GM18508 (cell line): Measurements from ENCODE around the gene IFITM10.
"Not testable (repeated sequence)": the region's sequence is repeated elsewhere in the genome, so short reads cannot be mapped to it uniquely, and the experiment has no call there.

Experiments
- ATAC-seq: cut with Tn5 transposase; IDR thresholded peaks from one replicate; pipeline ENCODE4 v1.9.1; 2021; ENCODE audit warnings: moderate number of reproducible peaks; ENCODE audit not compliant: insufficient read depth, unreplicated experiment

The IFITM10 gene

DNA sequence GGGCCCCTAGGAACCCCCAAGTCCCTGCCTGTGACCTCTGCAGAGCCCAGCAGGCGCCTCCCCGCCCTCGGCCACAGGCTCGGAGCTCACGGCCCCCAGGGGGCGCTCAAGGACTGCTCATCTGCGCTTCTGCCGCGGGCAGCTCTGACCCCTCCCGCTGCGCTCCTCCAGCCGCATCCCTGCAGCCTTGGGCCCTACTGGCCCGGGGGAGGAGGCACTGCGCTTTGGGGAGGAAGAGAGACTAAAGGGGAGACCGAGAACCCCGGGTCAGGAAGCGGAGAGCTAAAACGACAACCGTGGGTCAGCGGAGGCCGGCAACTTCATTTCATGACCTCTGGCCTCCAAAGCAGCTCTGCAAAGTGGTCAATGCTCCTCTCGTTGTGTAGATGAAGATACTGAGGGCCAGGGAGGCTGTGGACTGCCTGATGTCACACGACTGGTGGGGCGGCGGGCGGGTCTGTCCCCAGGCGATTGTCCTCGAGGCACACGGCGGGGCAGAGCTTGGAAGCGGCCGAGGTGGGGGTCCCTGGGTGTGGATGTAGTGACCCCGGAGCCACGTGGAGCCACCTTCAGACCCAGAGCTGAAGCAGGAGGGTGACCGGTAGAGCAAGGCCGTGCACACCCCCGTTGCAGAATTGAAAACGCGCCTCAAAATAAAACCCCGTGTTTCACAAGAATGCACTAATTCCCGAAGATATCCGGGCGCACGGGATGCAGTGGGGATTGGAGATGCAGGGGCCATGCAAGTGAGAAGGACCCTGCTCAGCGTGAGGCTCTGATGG, 56.1 kb downstream of the IFITM10 start:
- no peak for ATAC-seq

DNA sequence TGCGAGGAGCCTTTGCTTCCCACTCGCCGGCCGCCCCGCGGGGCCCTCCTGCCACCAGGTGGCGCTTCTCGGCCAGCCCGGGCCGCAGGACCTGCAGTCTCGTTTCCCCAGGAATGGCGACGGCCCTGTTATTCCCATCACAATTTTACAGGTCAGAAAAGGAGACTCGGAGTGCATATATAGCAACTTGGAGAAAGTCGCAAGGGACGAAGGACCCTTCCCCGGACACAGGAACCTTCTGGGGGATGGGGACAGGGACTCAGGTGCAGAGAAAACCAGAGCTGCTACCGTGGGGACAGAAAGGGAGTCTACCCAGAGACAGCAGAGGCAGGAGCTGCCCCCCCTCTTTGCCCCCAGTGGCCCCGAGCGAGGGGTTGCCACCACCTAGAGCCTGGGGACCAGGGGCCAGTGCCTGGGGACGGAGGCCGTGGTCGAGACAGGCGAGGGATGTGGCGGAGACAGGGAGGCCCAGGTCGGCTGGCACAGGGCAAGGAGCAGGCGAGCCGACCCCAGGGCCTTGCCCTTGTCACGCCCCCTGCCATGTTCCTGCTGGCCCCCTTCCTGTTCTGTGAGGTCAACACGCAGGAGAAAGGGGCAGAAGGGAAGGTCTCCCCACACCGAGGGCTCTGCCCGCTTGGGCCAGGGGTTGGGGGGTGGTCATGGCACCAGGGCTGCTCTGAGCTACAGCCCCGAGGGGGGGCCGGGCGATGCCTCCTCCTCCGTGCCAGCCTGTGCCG, 56.9 kb downstream of the IFITM10 start:
- no peak for ATAC-seq

DNA sequence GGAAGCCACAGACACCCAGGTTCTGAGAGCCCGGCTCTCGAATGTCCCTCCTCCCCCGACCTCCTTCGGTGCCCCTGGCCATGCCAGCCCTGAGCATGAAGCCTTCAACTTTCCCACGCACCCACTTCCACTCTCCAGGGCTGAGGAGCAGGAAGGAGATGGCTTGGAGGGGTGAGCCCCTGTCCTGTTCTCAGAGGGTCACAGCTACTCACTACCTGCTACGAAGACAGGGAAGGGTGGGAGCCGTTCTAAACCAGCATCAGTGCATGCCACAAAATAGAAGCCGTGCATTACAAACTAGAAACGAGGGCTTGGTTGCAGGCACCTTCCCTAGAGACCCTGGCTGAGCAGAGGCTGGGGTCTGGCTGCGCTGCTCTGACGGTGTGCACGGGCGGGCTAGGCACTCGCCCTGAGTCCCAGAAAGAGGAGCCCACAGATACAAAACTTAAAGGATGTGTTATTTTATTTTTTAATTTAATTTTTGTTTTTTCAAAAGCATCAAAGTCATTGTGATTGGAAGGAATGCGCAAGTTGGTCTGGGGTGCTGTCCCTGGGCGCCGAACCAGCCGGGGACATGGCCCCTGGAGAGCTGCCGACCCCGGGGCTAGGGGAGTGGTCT, 57.6 kb downstream of the IFITM10 start:
- no peak for ATAC-seq

DNA sequence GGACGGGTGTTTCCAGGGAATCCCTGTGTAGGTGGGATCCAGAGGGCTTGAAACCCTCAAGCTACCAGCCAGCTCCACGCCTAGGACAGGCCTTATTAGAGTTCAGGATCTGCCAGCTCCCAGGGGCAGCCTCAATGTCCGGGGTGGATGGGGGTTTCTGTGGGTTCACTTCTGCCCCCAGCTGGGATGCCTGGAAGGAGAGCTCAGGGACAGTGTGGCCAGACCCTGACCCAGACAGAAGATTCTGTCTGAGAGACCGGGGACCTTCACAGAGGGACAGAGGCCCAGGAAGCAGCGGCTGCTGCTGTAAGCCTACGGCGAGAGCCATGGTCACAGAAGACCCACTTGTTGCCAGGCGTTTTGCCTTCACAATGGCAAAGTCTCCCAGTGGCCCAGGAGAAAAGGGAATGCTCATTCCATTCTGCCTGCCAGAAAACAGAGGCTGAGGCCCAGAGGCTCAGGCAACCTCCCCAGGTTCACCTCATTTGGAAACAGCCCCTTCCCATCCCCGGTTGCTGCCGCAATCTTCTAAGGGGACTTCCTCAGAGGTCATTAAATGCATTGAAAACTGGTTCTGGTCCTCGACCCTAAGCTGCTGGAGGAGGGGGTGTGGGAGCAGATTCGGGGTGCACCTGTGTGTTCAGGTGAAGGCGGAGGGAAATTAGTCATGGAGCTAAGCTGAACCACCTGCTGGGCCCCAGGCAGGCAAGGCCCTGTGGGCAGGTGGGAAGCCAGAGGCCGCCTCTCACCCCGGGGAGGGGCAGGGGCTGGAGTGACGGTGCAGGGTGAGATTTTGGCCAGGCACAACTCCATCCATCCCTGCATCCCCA, 58.3 kb downstream of the IFITM10 start:
- no peak for ATAC-seq

DNA sequence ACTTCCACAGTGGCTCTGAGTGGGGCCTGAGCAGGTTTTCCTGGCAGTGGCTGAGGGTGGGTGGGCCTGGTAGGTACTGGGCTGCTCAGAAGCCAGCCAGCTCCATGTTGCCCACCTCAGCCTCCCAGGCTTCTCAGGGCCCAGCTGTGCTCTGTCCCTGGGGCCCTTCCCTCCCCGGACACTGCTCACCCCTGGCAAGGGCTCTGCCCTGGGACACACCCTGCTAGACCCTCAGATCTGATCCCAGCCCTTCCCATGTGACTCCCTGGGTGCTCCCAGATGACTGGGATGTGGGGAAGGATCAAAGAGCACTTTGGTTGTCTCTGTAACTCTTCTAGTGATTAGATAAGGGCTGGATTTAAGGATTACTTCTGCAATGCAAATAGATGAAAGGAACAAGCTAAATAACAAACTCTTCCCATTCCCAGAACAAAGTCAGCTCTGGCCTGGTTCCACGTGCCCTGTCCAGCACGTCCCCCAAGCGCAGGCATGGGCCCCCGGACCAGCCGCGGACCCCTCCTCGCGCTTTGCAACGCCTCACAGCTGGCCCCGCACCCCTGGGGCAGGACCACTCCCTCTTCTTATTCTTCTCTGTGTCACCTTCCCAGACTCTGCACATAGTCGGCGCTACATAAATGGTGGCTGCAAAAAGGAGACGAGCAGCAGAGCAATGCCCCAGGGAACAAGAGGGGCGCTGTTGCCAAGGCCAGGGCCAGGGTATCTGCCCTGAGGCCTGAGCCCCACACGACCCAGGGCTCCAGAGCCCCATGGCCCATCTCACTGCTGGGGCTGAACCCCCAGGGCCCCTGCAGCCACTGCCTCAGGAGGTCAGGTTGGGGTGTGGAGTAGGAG, 59.1 kb downstream of the IFITM10 start:
- ATAC-seq = no peak

DNA sequence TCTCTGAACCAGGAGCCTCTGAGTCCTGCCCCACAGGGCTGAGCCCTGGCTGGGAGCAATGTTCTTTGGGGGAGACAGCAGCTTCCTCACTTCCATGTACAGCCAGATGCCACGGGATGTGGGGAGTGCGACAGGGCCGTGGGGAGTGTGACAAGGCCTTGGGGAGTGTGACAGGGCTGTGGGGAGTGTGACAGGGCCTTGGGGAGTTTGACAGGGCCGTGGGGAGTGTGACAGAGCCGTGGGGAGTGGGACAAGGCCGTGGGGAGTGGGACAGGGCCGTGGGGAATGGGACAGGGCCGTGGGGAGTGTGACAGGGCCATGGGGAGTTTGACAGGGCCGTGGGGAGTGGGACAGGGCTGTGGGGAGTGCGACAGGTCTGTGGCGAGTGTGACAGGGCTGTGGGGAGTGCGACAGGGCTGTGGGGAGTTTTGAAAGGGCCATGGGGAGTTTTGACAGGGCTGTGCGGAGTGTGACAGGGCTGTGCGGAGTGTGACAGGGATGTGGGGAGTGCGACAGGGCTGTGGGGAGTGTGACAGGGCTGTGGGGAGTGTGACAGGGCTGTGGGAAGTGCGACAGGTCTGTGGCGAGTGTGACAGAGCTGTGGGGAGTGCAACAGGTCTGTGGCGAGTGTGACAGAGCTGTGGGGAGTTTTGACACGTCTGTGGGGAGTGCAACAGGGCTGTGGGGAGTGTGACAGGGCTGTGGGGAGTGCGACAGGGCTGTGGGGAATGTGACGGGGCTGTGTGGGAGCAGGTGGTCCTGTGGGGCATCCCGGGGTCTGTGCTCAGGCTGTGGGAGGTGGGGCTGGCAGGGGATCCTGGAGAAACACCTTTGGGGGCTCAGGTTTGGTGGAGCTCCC, 60.0 kb downstream of the IFITM10 start:
- no peak for ATAC-seq

DNA sequence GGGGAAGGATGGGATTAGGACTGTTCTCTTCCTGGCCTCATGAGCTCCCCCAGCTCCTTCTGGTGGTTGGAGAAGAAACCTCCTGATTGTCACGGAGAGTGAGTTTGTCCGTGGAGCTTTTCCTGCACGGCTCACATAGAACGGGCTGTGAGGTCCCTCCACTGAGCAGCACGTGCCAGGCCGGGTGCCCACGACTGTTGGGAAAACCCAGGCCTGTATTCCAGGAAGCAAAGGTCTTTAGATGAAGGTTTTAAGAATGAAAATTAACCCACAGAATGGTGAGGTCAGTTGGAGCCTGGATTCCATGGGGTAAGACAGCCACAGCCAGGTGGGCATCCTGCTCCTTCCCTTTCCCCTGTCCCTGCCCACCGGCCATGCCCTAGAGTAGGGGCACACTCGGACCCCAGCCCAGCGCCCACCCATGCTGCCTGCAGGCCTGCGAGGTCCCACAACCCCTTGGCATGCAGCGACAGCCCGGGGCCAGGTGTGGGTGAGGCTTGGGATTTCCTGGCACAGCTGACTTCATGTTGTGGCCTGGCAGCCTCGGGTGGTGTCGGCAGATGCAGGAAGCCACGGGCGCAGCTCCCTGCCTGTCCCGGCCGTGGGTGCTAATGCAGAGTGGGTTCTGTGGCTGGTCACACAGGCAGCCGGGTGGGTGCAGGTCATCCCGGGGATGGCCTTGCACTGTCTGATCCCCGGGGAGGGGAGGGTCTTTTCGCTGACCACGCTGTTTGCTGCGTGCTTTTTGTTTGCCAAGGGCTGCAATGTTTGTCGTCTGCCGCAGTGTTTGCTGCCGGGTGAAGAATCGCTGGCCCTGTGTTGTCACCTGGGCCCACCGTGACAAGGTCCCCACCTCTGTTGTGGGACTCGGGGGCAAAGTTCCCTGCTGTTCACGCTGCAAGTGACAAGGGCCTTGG, 60.9 kb downstream of the IFITM10 start:
- not testable (repeated sequence) for ATAC-seq

DNA sequence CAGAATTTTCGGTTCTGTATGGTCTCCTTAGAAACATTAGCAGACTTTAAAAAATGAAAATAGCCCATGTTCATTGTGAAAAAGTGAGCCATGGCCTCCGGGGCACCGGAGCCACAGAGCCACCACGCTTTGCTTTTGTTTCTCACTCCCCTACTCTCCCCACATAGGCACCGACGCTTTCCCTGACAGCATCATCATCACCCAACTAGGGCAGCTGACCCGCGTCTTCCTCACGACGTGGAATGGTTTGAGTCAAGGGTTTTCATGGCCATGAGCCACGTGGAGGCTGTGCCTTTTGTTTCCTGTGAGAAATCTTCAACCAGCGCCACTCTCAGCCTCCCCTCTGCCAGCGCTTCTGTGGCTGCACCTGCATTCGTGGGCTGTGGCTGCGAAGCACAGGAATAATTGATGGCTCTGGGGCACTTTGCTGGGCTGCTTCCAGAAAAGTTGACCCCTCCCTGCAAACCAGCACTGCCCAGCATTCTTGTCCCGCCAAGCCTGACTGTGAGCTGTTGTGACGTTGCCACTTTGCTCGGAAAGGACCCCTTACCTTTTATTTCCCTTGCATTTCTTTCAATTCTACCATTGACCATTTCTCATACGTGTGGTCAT, 62.0 kb downstream of the IFITM10 start:
- ATAC-seq = not testable (repeated sequence)

DNA sequence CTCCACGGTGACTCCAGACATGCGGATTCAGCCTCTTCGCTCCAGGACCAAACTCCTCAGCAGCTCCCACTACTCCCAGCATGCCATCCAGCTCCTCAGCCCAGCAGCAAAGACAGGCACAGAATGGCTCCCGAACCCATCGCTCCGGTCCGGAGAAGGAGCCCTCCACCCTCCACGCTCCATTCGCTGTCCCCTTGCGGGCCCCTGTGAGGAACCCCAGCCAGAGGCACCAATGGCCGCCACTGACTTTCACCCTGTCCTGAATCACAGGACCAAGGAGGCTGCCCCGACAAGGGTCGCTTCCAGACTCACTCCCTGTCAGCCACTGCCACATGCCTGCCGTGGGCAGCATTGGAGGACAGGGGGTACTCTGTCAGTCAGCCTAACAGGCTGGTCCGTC, 64.2 kb downstream of the IFITM10 start:
- ATAC-seq = not testable (repeated sequence)

DNA sequence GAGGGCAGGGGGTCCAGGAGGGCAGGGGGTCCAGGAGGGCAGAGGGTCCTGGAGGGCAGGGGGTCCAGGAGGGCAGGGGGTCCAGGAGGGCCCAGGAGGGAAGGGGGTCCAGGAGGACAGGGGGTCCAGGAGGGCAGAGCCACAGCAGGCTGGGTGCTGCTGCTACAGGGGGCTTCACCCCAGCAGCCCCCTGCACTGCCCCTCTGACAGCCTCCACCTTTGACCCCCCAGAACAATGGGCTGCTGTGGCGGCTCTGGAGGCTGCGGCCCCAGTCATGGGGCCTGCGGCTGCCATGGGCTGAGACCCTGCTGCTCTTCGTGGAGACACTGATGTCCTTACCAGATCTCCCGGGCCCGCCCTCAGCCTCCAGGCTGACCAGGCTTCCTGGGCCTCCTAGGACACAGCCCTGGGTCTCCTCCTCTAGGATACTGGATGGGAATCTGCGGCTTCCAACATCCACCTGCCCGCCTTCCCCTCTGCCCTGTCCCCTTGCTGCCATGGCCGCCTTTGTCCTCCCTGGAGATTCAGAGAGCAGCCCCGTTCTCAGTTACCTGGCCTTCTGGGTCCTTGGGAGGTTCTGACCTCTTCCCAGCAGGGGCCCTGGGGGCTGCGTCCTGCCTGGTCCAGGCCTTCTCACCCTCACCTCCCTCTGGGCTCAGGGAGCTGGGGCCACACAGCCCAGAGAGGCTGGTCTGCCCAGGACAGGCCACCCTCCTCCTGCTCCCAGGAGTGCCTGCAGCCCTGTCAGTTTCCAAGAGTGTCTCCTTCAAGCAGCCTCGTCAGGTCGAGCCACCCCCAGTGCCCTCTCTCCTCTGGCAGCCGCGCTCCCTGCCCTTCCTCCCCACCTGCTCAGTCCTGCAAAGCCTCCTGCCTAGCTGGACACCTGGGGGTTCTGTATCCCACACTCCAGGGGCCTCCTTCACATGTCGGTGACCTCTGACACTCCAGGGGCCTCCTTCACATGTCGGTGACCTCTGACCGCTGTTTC, 65.2 kb downstream of the IFITM10 start:
- ATAC-seq = not testable (repeated sequence)

DNA sequence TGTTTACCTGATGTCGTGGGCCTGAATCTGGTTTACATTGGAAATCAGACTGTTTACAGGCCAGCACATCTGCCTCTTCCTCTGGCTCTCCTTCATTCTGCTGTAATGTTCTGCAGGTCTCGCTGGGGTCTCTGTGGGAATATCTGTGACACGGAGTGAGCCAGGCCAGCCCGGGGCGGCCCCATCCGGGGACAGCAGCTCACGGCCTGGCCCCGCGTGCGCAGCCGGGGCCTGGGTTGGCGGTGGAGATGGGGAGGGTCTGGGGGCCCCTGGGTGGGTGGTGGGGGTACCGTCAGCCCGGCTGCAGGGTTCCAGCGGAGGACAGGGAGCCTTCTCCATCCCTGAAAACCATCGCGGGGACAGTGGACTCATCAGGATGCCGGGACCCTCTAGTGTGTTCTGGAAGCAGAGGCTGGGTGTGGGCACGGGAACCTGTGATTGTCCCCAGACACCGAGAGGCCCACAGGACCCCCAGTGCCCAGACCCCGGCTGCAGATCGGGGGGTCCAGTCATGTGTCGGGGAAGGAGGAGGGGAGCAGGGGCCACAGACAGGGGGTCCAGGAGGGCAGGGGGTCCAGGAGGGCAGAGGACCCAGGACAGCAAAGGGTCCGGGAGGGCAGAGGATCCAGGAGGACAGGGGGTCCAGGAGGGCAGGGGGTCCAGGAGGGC, 66.4 kb downstream of the IFITM10 start:
- not testable (repeated sequence) for ATAC-seq

DNA sequence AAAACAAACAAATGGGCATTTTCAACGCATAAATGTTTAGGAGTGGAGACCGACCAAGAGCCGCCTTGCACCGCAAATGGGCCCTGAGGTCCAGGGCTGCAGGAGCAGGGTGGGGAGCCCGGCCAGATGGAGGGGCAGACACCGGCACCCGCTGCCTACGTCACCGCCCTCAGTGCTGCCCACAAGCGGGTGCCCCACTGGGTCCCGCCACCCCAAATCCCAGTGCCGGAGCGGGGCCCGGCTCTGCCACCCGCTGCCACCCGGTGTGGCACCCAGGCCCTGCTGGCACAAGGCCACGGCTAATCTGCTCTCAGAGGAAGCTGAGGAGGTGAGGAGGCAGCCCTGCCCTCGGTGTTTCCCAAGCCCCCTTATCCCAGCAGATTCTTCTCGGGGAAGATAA, 67.2 kb downstream of the IFITM10 start:
- not testable (repeated sequence) for ATAC-seq
